Measurements from ENCODE around the gene OLIG1. TPM values are rescaled to one million over a fixed set of nuclear protein-coding genes. Genes with fewer than 3 reads are reported as not detected.

Gene OLIG1
- polyA plus RNA-seq, 3 donors, result 20.0 to 51.0 (median 40.7) TPM

- H4K20me1 ChIP-seq (ENCODE audit: insufficient read depth, low read length), result peaks cover 3% of the 10 kb centered on the region
- Mint-ChIP-seq H3K27ac (peak overlapping the region in 3 of 7 donors; percentile 37 to 76 (median 71)), H3K4me3 (peak overlapping the region; percentile 77 to 78), H3K27me3 (ENCODE audit: low read depth in 3 of 3) (peaks cover 5 to 21% (median 17%) of the 10 kb centered on the region in 3 donors), H3K4me1 (peaks cover 68% of the 10 kb centered on the region), H3K9me3 (peaks cover 0 to 4% (median 0%) of the 10 kb centered on the region in 7 donors), H3K36me3 (peaks cover 11 to 16% of the 10 kb centered on the region in 2 donors)
- no peak for TF ChIP-seq CTCF (IDR thresholded peaks at IDR 0.05)
- no peak overlapping the region for H2AFZ ChIP-seq (ENCODE audit: insufficient read depth, low read depth, low read length, poor library complexity, severe bottlenecking)
- H3K79me2 ChIP-seq (ENCODE audit: insufficient read depth, low read length), result peaks cover 35% of the 10 kb centered on the region
- no peak overlapping the region for H3K27ac ChIP-seq (ENCODE audit: low read depth in 1 of 2, low read length in 2 of 2)
- peaks cover 60 to 78% of the 10 kb centered on the region in 2 donors for H3K4me1 ChIP-seq (ENCODE audit: control insufficient read depth in 1 of 2, insufficient read depth in 2 of 2, low read length in 2 of 2)
- WGBS (ENCODE audit: insufficient coverage), result no CpG with 5 or more reads among the region's 5 CpGs
- H3K27me3 ChIP-seq (ENCODE audit: control insufficient read depth in 2 of 2, insufficient read depth in 2 of 2, low read length in 2 of 2), result peaks cover 4 to 21% of the 10 kb centered on the region in 2 donors
- no peak overlapping the region for H3K9ac ChIP-seq (ENCODE audit: insufficient read depth, low read length, poor library complexity, severe bottlenecking)
- H3K4me3 ChIP-seq (replicated peaks in 1 of 3; ENCODE audit: low read depth in 2 of 3, low read length in 3 of 3), result peak overlapping the region in 1 of 3 experiments; percentile 87
- H3K36me3 ChIP-seq (replicated peaks in 1 of 2; ENCODE audit: control insufficient read depth in 1 of 2, insufficient read depth in 2 of 2, low read length in 2 of 2), result no peaks in the 10 kb centered on the region
- intact Hi-C loops (cut with micrococcal nuclease), result no loop called here
- no peak for DNase-seq
- H3K4me2 ChIP-seq (replicated peaks; ENCODE audit: extremely low read depth, low read length, poor library complexity, severe bottlenecking), result peak overlapping the region; percentile 78
- H3K9me3 ChIP-seq (replicated peaks in 1 of 2; ENCODE audit: control insufficient read depth in 1 of 2, insufficient read depth in 1 of 2, low read length in 2 of 2), result no peaks in the 10 kb centered on the region
Observed at GRCh38 chr21:33069243-33069642, 698 bp upstream of the OLIG1 start.

- peak overlapping the region; percentile 28 to 84 for H3K27ac ChIP-seq (ENCODE audit: low read depth in 1 of 2, low read length in 2 of 2)
- no peak for DNase-seq
Observed at GRCh38 chr21:33069645-33069993, 322 bp upstream of the OLIG1 start.

More at GRCh38 chr21:33069645-33069993, 322 bp upstream of the OLIG1 start:
- peaks cover 3% of the 10 kb centered on the region for H4K20me1 ChIP-seq (ENCODE audit: insufficient read depth, low read length)
- peak overlapping the region; percentile 78 for H3K9ac ChIP-seq (ENCODE audit: insufficient read depth, low read length, poor library complexity, severe bottlenecking)
- peak overlapping the region; percentile 78 for H3K4me2 ChIP-seq (replicated peaks; ENCODE audit: extremely low read depth, low read length, poor library complexity, severe bottlenecking)
- H3K4me1 Mint-ChIP-seq, result peaks cover 64% of the 10 kb centered on the region
- intact Hi-C loops (cut with micrococcal nuclease), result no loop called here
- H3K9me3 ChIP-seq (replicated peaks in 1 of 2; ENCODE audit: control insufficient read depth in 1 of 2, insufficient read depth in 1 of 2, low read length in 2 of 2), result no peaks in the 10 kb centered on the region
- peaks cover 4 to 24% of the 10 kb centered on the region in 2 donors for H3K27me3 ChIP-seq (ENCODE audit: control insufficient read depth in 2 of 2, insufficient read depth in 2 of 2, low read length in 2 of 2)
- H3K9me3 Mint-ChIP-seq, result peaks cover 0 to 4% (median 0%) of the 10 kb centered on the region in 7 donors
- peaks cover 8 to 16% of the 10 kb centered on the region in 2 donors for H3K36me3 Mint-ChIP-seq
- H2AFZ ChIP-seq (ENCODE audit: insufficient read depth, low read depth, low read length, poor library complexity, severe bottlenecking), result peak overlapping the region; percentile 81
- peak overlapping the region in 6 of 7 donors; percentile 37 to 76 (median 58) for H3K27ac Mint-ChIP-seq
- peak overlapping the region in 2 of 3 experiments; percentile 76 to 87 for H3K4me3 ChIP-seq (replicated peaks in 1 of 3; ENCODE audit: low read depth in 2 of 3, low read length in 3 of 3)
- TF ChIP-seq CTCF (IDR thresholded peaks at IDR 0.05), result no peak
- H3K36me3 ChIP-seq (replicated peaks in 1 of 2; ENCODE audit: control insufficient read depth in 1 of 2, insufficient read depth in 2 of 2, low read length in 2 of 2), result no peaks in the 10 kb centered on the region
- H3K4me1 ChIP-seq (ENCODE audit: control insufficient read depth in 1 of 2, insufficient read depth in 2 of 2, low read length in 2 of 2), result peaks cover 57 to 74% of the 10 kb centered on the region in 2 donors
- peaks cover 35% of the 10 kb centered on the region for H3K79me2 ChIP-seq (ENCODE audit: insufficient read depth, low read length)
- peak overlapping the region; percentile 77 to 78 for H3K4me3 Mint-ChIP-seq
- peaks cover 7 to 22% (median 19%) of the 10 kb centered on the region in 3 donors for H3K27me3 Mint-ChIP-seq (ENCODE audit: low read depth in 3 of 3)
- under 1% methylated on average over 10 of the region's 11 CpGs for WGBS (ENCODE audit: insufficient coverage)
